Measurements from ENCODE around the gene PLEKHA7.

PLEKHA7 gene

DNA sequence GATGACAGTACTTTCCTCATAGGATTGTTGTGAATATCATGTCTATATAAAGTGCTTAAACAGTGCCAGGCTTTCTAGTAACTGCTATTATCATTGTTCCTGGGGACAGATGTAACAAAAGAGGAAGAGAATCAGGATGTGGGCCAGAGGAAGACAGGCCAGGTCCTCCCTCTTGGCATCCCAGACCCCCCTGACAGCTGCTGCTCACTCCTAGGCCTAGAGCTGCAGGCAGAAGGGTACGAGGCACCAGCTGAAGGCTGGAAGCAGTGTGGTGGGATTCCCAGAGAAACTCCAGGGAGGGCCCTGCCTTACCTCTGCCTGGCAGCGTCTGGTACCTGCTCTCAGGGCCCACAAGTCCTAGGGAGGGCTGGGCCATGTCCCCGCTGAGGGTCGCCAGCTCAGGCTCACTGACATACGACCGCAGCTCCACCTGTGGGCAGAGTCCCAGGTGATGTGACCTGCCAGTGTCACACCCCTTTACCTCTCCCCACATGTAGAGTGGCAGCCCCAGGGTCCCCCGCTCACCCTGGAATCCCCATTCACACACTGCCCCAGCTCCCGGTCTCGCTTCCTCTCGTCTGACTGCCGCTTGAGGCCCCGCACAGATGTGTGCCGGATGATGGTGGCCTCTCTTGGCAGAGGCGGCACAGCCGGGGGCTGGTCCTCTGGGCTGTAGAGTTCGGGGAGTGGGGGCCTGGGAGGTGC, 223.6 kb downstream of the PLEKHA7 start:
- no peak overlapping the region for H3K4me3 ChIP-seq (ENCODE audit: low read length)
- no peaks in the 10 kb centered on the region for H3K4me1 ChIP-seq (ENCODE audit: insufficient read depth, low read length)
- H3K9ac ChIP-seq (ENCODE audit: low read depth, low read length) = no peak overlapping the region
- H3K36me3 ChIP-seq (ENCODE audit: insufficient read depth, low read length) = no peaks in the 10 kb centered on the region
- H3K27me3 ChIP-seq (ENCODE audit: insufficient read depth, low read length) = no peaks in the 10 kb centered on the region
- H3K27ac ChIP-seq (ENCODE audit: low read depth, low read length) = no peak overlapping the region
- WGBS = 94% methylated on average over 16 of the region's 16 CpGs
- no peaks in the 10 kb centered on the region for H3K9me3 ChIP-seq (ENCODE audit: insufficient read depth, low read depth, low read length)

DNA sequence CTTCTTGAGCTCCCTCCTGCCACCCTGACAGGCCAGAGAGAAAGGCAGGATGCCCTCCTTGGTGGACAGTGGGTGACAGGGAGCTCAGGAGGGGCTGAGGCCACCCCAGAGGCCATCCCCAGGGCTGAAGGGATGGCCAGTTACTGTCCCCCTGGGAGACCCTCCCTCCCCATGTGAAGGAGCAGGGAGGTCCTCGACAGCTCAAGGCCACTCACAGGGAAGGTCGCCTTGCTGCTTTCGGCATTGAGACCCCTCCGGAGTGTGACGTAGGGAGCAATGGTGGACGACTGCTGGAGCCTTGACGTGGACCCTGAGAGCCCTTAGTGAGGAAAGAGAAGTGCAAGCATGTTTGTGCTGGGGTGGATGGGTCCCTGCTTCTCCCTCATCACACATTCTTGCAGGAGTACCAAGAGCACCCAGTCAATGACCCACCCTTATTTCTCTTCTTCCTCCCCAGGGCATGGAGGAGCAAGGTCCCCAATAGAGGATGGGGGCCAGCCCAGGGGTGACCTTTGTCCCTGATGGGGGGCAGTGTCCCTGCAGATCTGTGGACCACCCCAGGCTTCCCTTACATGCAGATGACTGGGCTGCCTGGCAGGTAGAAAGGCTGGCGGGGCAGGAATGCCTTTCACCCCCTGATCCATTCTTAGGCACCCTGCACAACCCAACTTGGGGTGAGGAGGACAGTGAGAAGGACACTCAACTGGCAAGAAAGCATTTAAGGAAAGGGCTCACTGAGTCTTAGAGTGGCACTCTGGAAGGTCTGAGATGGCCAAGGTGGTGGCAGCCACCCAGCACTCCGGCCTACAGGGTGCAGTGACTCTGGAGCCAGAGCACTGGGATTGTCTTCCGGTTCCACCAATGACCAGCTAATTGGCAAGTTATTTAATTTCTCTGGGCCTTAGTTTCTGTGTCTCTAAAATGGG, 224.4 kb downstream of the PLEKHA7 start:
- Histone ChIP-seq H3K9me3 (ENCODE audit: insufficient read depth, low read depth, low read length) (no peaks in the 10 kb centered on the region), H3K9ac (ENCODE audit: low read depth, low read length) (no peak overlapping the region), H3K27me3 (ENCODE audit: insufficient read depth, low read length) (no peaks in the 10 kb centered on the region), H3K36me3 (ENCODE audit: insufficient read depth, low read length) (no peaks in the 10 kb centered on the region), H3K4me1 (ENCODE audit: insufficient read depth, low read length) (no peaks in the 10 kb centered on the region; the same call in 1 of the 2 replicates), H3K4me3 (ENCODE audit: low read length) (no peak overlapping the region), H3K27ac (ENCODE audit: low read depth, low read length) (no peak overlapping the region)
- 92% methylated on average over 10 of the region's 10 CpGs for WGBS

DNA sequence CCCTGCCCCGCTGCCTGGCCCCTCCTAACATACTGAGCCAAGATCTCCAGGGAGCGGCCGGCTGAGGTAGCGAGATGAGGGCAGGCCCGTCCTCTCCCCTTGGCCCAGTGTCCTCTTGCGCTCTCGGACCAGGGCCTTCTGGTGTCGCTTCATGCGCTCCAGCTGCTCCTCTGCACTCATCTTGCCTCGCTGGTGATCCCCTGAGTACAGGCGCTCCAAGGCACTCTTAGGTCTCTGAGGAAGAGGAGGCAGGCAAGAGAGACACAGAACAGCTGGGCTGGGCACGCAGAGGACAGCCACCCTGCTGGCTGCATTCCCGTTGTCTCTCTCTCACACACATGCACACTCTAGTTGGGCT, 225.2 kb downstream of the PLEKHA7 start:
- no peaks in the 10 kb centered on the region for H3K9me3 ChIP-seq (ENCODE audit: insufficient read depth, low read depth, low read length)
- H3K4me3 ChIP-seq (ENCODE audit: low read length) = no peak overlapping the region
- no peaks in the 10 kb centered on the region; the same call in 1 of the 2 replicates for H3K4me1 ChIP-seq (ENCODE audit: insufficient read depth, low read length)
- H3K27me3 ChIP-seq (ENCODE audit: insufficient read depth, low read length) = no peaks in the 10 kb centered on the region
- no peak overlapping the region for H3K9ac ChIP-seq (ENCODE audit: low read depth, low read length)
- H3K36me3 ChIP-seq (ENCODE audit: insufficient read depth, low read length) = no peaks in the 10 kb centered on the region
- H3K27ac ChIP-seq (ENCODE audit: low read depth, low read length) = no peak overlapping the region
- WGBS = 96% methylated on average over 13 of the region's 13 CpGs

DNA sequence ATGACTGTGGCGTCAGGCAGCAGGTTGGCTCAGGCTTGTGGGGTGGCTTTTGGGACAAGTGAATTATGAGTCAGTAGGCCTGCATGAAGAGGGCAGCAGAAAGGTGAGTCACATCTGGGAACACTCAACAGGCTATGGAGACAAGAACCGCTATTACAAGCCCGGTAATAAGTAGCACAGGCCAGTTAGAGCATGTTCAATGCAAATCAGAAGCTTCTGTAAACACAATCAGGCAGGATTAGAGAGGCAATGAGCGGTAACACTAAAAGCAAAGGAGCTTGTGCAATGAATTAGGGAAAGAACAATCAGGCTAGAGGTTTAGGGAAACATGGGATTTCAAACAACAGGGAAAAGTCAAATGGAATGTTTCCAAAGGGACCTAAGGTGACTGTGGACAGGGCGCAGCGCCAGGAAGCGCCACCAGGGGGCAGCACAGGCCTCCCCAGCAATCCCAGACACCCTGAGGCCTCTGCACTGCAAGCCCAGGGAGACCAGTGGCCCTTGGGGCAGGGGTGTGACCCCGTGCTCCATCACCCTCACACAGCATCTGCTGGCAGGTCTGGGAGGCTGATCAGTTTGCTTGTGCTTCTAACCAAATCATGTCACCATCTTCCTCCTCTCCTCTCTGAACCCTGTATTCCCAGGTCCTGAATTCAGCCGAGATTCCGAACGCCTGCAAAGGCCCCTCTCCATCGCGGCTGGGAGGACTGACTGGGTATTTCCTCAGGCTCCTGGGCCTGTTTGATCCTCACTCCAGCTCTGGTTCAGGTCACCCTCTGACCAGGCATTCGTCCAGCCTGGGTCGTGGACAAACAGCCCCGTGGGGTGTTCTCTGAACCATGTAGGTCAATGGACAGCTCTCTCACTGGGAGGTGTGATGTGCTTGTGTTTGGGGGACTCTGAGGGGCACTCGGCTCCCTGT, 225.8 kb downstream of the PLEKHA7 start:
- no peaks in the 10 kb centered on the region for H3K27me3 ChIP-seq (ENCODE audit: insufficient read depth, low read length)
- no peak overlapping the region for H3K4me3 ChIP-seq (ENCODE audit: low read length)
- no peaks in the 10 kb centered on the region for H3K36me3 ChIP-seq (ENCODE audit: insufficient read depth, low read length)
- WGBS = 67% methylated on average over 17 of the region's 17 CpGs
- no peak overlapping the region for H3K27ac ChIP-seq (ENCODE audit: low read depth, low read length)
- H3K9ac ChIP-seq (ENCODE audit: low read depth, low read length) = no peak overlapping the region
- no peaks in the 10 kb centered on the region for H3K9me3 ChIP-seq (ENCODE audit: insufficient read depth, low read depth, low read length)
- H3K4me1 ChIP-seq (ENCODE audit: insufficient read depth, low read length) = no peaks in the 10 kb centered on the region; the same call in 1 of the 2 replicates

DNA sequence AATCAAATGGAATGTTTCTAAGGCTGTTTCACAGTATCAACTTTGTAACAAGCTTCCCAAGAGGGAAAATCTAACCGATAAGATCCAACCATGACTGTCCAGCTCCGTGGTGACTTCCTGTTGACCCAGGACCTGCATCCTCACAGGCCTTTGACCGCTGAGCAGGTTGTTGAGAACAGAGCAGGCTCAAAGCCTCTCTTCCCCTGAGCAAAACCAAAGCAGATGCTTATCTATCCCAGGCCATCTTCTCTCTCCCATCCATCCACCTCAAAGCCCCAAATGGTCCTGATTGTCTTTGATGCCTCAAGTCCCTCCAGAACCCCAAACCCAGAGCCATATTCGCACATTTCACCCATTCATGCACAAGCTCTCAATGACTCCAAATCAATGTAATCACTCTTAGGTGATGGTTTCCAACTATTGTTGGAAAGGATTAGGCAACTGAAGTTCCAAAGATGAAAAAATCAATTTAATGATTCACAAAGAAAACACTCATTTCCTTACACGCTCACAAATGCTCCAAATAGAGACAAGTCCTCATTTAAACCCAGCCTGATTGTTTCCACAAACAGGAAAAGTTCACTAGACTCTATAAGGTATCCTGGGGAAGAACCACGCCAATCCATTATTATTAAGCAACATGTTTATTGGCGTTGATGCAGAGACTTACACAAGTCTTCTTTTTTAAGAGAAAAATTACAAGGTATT, 227.0 kb downstream of the PLEKHA7 start:
- H3K4me1 ChIP-seq (ENCODE audit: insufficient read depth, low read length) = no peaks in the 10 kb centered on the region; the same call in 1 of the 2 replicates
- no peak overlapping the region for H3K9ac ChIP-seq (ENCODE audit: low read depth, low read length)
- H3K9me3 ChIP-seq (ENCODE audit: insufficient read depth, low read depth, low read length) = no peaks in the 10 kb centered on the region
- no peaks in the 10 kb centered on the region for H3K36me3 ChIP-seq (ENCODE audit: insufficient read depth, low read length)
- H3K27me3 ChIP-seq (ENCODE audit: insufficient read depth, low read length) = no peaks in the 10 kb centered on the region
- no peak overlapping the region for H3K27ac ChIP-seq (ENCODE audit: low read depth, low read length)
- no peak overlapping the region for H3K4me3 ChIP-seq (ENCODE audit: low read length)
- WGBS = 92% methylated on average over 7 of the region's 7 CpGs

DNA sequence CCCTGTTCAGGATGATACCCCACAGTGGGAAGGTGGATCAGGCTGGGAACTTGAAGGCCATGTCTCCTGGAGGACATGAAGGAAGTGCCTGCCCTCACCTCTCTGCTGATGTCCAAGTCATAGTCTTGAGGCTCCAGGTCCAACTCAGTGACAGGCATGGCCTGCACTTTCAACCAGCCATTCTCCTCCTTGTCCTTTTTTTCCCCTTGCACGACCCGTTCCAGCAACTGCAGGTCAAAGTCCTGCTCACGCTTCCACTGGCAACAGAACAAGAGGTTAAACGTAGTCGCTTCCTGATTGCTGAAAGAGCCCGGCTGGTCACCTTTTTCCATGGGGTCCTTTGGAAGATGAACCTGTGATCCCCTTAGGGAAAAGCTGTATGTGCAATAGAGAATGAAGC, 228.1 kb downstream of the PLEKHA7 start:
- Histone ChIP-seq H3K27me3 (ENCODE audit: insufficient read depth, low read length) (no peaks in the 10 kb centered on the region), H3K27ac (ENCODE audit: low read depth, low read length) (no peak overlapping the region), H3K9me3 (ENCODE audit: insufficient read depth, low read depth, low read length) (no peaks in the 10 kb centered on the region), H3K4me1 (ENCODE audit: insufficient read depth, low read length) (no peaks in the 10 kb centered on the region; the same call in 1 of the 2 replicates), H3K9ac (ENCODE audit: low read depth, low read length) (no peak overlapping the region), H3K4me3 (ENCODE audit: low read length) (no peak overlapping the region), H3K36me3 (ENCODE audit: insufficient read depth, low read length) (no peaks in the 10 kb centered on the region)
- 93% methylated on average over 6 of the region's 6 CpGs for WGBS

DNA sequence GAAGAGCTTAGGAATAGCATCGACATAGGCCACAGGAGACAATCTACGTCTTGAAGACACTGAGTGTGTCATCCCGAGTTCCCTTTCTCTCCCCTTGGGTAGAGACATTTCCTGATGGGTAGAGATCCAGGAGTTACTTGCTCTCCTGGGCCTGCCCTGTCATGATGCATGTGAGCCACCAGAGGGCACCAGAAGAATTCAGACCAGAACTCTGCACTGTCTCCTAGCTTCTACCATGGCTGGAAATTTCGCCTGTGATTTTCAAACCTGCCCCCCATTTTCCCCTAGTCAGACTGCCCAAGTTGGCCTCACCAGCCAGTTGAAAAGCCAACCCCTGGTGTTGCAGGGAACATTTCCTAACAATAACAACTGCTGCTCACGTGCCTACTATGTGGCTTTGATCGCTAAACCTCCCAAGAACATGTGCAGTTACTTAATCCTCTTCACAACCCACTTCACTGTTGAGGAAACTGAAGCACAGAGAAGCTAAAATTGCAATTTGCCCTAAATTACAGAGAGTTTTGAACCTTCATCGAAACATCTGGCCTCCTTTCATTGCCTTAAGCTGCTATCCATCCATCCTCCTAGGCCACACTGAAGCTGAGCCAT, 228.6 kb downstream of the PLEKHA7 start:
- H3K27me3 ChIP-seq (ENCODE audit: insufficient read depth, low read length) = no peaks in the 10 kb centered on the region
- H3K9me3 ChIP-seq (ENCODE audit: insufficient read depth, low read depth, low read length) = no peaks in the 10 kb centered on the region
- 64% methylated on average over 7 of the region's 7 CpGs for WGBS
- H3K27ac ChIP-seq (ENCODE audit: low read depth, low read length) = no peak overlapping the region
- no peaks in the 10 kb centered on the region; the same call in 1 of the 2 replicates for H3K4me1 ChIP-seq (ENCODE audit: insufficient read depth, low read length)
- no peaks in the 10 kb centered on the region for H3K36me3 ChIP-seq (ENCODE audit: insufficient read depth, low read length)
- no peak overlapping the region for H3K4me3 ChIP-seq (ENCODE audit: low read length)
- no peak overlapping the region for H3K9ac ChIP-seq (ENCODE audit: low read depth, low read length)

DNA sequence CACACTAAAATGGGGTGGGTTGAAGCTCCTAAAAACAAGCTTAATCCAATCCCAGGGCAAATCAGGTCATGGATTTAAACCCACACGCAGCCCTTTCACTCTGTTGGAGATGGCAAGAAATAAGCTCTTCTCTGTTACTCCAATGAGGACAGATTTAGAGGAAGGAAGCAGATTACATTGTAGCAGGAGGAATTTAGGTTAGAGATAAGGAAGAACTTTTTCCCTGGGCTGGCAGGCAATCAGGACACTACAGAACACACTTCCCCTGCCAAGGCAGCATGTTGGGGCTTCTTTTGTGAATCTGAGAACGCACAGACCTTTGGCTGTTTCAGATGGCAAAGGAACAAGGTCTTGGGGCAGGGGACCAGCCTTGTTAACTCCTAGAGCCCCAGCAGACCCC, 229.5 kb downstream of the PLEKHA7 start:
- 88% methylated on average over 2 of the region's 2 CpGs for WGBS
- H3K9me3 ChIP-seq (ENCODE audit: insufficient read depth, low read depth, low read length) = no peaks in the 10 kb centered on the region
- H3K4me1 ChIP-seq (ENCODE audit: insufficient read depth, low read length) = peaks cover 4% of the 10 kb centered on the region; the same call in 1 of the 2 replicates
- no peak overlapping the region for H3K27ac ChIP-seq (ENCODE audit: low read depth, low read length)
- no peak overlapping the region for H3K4me3 ChIP-seq (ENCODE audit: low read length)
- no peak overlapping the region for H3K9ac ChIP-seq (ENCODE audit: low read depth, low read length)
- H3K36me3 ChIP-seq (ENCODE audit: insufficient read depth, low read length) = no peaks in the 10 kb centered on the region
- no peaks in the 10 kb centered on the region for H3K27me3 ChIP-seq (ENCODE audit: insufficient read depth, low read length)

DNA sequence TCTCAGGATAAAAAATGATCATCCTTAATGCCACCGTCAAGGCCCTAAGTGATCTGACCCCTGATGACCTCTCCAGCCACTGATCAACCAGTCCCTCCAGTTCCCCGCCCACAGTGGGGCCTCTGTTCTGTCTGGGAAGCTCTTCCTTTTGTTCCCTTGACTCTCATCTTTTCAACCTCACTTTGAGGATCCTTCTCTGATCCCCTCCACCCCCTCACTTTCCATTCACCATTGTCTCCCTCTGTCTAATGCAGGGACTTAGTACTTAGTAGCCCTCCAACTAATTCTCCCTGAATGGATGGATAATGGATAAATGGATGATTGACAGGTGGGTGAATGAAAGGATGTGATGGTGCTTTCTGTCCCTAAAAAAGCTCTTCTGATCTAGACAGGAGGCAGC, 230.1 kb downstream of the PLEKHA7 start:
- no peak overlapping the region for H3K9ac ChIP-seq (ENCODE audit: low read depth, low read length)
- H3K27ac ChIP-seq (ENCODE audit: low read depth, low read length) = no peak overlapping the region
- H3K4me3 ChIP-seq (ENCODE audit: low read length) = no peak overlapping the region
- H3K4me1 ChIP-seq (ENCODE audit: insufficient read depth, low read length) = peaks cover 6% of the 10 kb centered on the region; the same call in 1 of the 2 replicates
- 68% methylated on average over 2 of the region's 2 CpGs for WGBS
- no peaks in the 10 kb centered on the region for H3K9me3 ChIP-seq (ENCODE audit: insufficient read depth, low read depth, low read length)
- H3K27me3 ChIP-seq (ENCODE audit: insufficient read depth, low read length) = no peaks in the 10 kb centered on the region
- no peaks in the 10 kb centered on the region for H3K36me3 ChIP-seq (ENCODE audit: insufficient read depth, low read length)

DNA sequence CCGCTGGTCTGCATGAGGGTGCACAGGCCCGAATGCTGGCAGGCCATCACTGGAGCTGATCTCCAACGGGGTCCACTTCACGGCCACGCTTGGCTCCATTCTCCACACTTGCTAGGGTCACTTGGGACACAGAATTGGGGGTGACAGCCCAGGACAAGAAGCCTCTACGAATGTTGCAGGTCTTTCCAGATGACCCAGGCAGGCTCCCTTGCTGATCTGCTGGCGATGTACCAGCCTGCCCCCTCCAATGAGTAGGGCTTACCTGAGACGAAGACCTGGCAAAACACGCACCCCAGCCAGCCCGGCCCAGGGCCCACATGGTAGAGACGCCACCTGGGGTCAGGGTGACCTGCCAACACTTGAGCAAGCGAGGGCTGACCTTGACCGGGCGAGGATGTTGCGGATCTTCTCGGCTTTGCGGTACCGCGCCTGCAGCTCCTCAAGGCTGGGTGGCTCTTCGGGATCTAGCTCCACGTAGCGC, 230.9 kb downstream of the PLEKHA7 start:
- H3K9me3 ChIP-seq (ENCODE audit: insufficient read depth, low read depth, low read length) = no peaks in the 10 kb centered on the region
- H3K4me1 ChIP-seq (ENCODE audit: insufficient read depth, low read length) = peaks cover 6% of the 10 kb centered on the region; the same call in 1 of the 2 replicates
- no peak overlapping the region for H3K4me3 ChIP-seq (ENCODE audit: low read length)
- no peaks in the 10 kb centered on the region for H3K36me3 ChIP-seq (ENCODE audit: insufficient read depth, low read length)
- no peak overlapping the region for H3K27ac ChIP-seq (ENCODE audit: low read depth, low read length)
- no peak overlapping the region for H3K9ac ChIP-seq (ENCODE audit: low read depth, low read length)
- 95% methylated on average over 22 of the region's 22 CpGs for WGBS
- no peaks in the 10 kb centered on the region for H3K27me3 ChIP-seq (ENCODE audit: insufficient read depth, low read length)
